ENCODE results near the gene WDCP. TPM values are rescaled to one million over a fixed set of nuclear protein-coding genes. Genes with fewer than 3 reads are reported as not detected.

The WDCP gene
- total RNA-seq, 1 experiment from 2014 or later = 36.9 TPM

GRCh38 chr2:24052951-24053350 is 5.8 kb upstream of the WDCP start:
- Histone ChIP-seq H3K4ac (ENCODE audit: low read depth, low read length) (no peak overlapping the region), H3K23ac (ENCODE audit: insufficient read length, low read depth, low read length) (no peak overlapping the region), H3K14ac (ENCODE audit: insufficient read depth, low read length) (no peak overlapping the region), H2BK5ac (ENCODE audit: insufficient read length, low read length) (no peak overlapping the region), H2AFZ (ENCODE audit: low read length) (no peak overlapping the region), H4K5ac (ENCODE audit: insufficient read length, low read depth, low read length) (no peak overlapping the region), H3T11ph (ENCODE audit: low read length) (no peak overlapping the region), H4K91ac (ENCODE audit: insufficient read length, low read depth, low read length) (no peak overlapping the region), H3K27me3 (ENCODE audit: insufficient read depth, low read length) (no peaks in the 10 kb centered on the region), H3K18ac (ENCODE audit: insufficient read length, low read depth, low read length) (no peak overlapping the region), H3K23me2 (ENCODE audit: insufficient read length, low read depth, low read length, poor library complexity, severe bottlenecking) (peaks cover 5% of the 10 kb centered on the region), H2BK15ac (ENCODE audit: low read depth, low read length) (no peak overlapping the region), H4K8ac (replicated peaks; ENCODE audit: insufficient read length, low read depth, low read length) (no peak overlapping the region), H3K79me2 (ENCODE audit: insufficient read depth, low read length) (no peaks in the 10 kb centered on the region), H4K20me1 (ENCODE audit: control insufficient read depth, insufficient read depth, insufficient read length) (peaks cover 5% of the 10 kb centered on the region), H2AK5ac (ENCODE audit: insufficient read length, low read length) (no peak overlapping the region), H2BK120ac (ENCODE audit: low read depth, low read length, poor library complexity, severe bottlenecking) (no peak overlapping the region), H2BK12ac (ENCODE audit: insufficient read length, low read depth, low read length) (no peak overlapping the region), H3K79me1 (ENCODE audit: insufficient read depth, low read depth, low read length, poor library complexity, severe bottlenecking) (no peaks in the 10 kb centered on the region), H3K9ac (ENCODE audit: extremely low read depth, insufficient read length, low read length) (no peak overlapping the region), H3K56ac (ENCODE audit: insufficient read length, low read depth, low read length) (no peak overlapping the region), H3K9me3 (ENCODE audit: control insufficient read depth, low read depth, low read length) (no peaks in the 10 kb centered on the region), H3K4me2 (ENCODE audit: insufficient read depth, insufficient read length, low read length) (no peak overlapping the region), H2BK20ac (ENCODE audit: low read depth, low read length, poor library complexity, severe bottlenecking) (no peak overlapping the region), H3K4me1 (ENCODE audit: insufficient read depth, low read length) (0 out of 2 replicates have a peak, but pooled peaks cover 1% of the 10 kb centered on the region), H3K27ac (ENCODE audit: insufficient read length, low read depth, low read length) (no peak overlapping the region)
- WGBS (ENCODE audit: extremely low coverage, insufficient read length, low lambda C conversion rate) = no CpG with 5 or more reads among the region's 1 CpG
- Mint-ChIP-seq H3K27ac (no peak overlapping the region), H3K4me3 (no peak overlapping the region), H3K27me3 (ENCODE audit: low read depth) (no peaks in the 10 kb centered on the region), H3K9me3 (no peaks in the 10 kb centered on the region), H3K36me3 (ENCODE audit: insufficient read depth in 1 of 3, low read depth in 3 of 3) (peaks cover 14 to 20% (median 14%) of the 10 kb centered on the region in 3 experiments; a peak in 6 of 7 replicates), H3K4me1 (peaks cover 2 to 7% of the 10 kb centered on the region in 2 experiments; a peak in 3 of 4 replicates)
- no peak for TF ChIP-seq CTCF (conservative IDR thresholded peaks at IDR 0.05)
- DNase-seq = no peak
